GM23338 (cell line): ENCODE data around the gene USP33. TPM values are rescaled to one million over a fixed set of nuclear protein-coding genes. Genes with fewer than 3 reads are reported as not detected.

Experiments
- ATAC-seq: fragments of 200-7000 bp; cut with Tn5 transposase; 3 replicates; pipeline ENCODE4 v1.9.1; 2020
- DNase-seq: peaks from one replicate; pipeline ENCODE4 v3.0.0-alpha.2; 2015; ENCODE audit warnings: low spot score
- H2AFZ ChIP-seq: fragments of 200-600 bp; sonication (generic); 2 replicates; pipeline ENCODE4 v1.8.0; 2016; ENCODE audit warnings: antibody characterized with exemption, mild to moderate bottlenecking, moderate library complexity
- H3F3A ChIP-seq: fragments of 200-600 bp; sonication (generic); replicated peaks from 2 replicates; pipeline ENCODE4 v1.8.0; 2017; ENCODE audit warnings: antibody characterized with exemption, mixed run types, low read depth
- H3K27ac ChIP-seq: fragments of 200-600 bp; sonication (generic); 2 replicates; pipeline ENCODE4 v1.6.1; 2016; ENCODE audit warnings: low read depth
- H3K27me3 ChIP-seq: fragments of 200-600 bp; sonication (generic); 2 replicates; pipeline ENCODE4 v1.8.0; 2016; ENCODE audit warnings: mild to moderate bottlenecking, mixed run types, moderate library complexity; ENCODE audit not compliant: insufficient read depth
- H3K36me3 ChIP-seq: fragments of 200-600 bp; sonication (generic); 2 replicates; pipeline ENCODE4 v1.8.0; 2016; ENCODE audit warnings: mild to moderate bottlenecking; ENCODE audit not compliant: insufficient read depth
- H3K4me1 ChIP-seq: fragments of 200-600 bp; sonication (generic); 2 replicates; pipeline ENCODE4 v1.8.0; 2016; ENCODE audit warnings: mild to moderate bottlenecking, moderate library complexity; ENCODE audit not compliant: insufficient read depth
- H3K4me2 ChIP-seq: fragments of 200-600 bp; sonication (generic); 2 replicates; pipeline ENCODE4 v1.7.1; 2017; ENCODE audit warnings: mixed run types
- H3K4me3 ChIP-seq: fragments of 200-600 bp; sonication (generic); 2 replicates; pipeline ENCODE4 v1.6.1; 2016; ENCODE audit warnings: mixed run types
- H3K79me2 ChIP-seq: fragments of 200-600 bp; sonication (generic); replicated peaks from 2 replicates; pipeline ENCODE4 v1.8.0; 2017; ENCODE audit warnings: mild to moderate bottlenecking; ENCODE audit not compliant: insufficient read depth
- H3K9me2 ChIP-seq: fragments of 200-600 bp; sonication (generic); 2 replicates; pipeline ENCODE4 v1.8.0; 2017; ENCODE audit not compliant: insufficient read depth
- H4K20me1 ChIP-seq: fragments of 200-600 bp; sonication (generic); replicated peaks from 2 replicates; pipeline ENCODE4 v1.8.0; 2017; ENCODE audit warnings: mild to moderate bottlenecking; ENCODE audit not compliant: insufficient read depth
- H3K27ac Mint-ChIP-seq: 2 replicates; pipeline ENCODE4 v1.8.0; 2020; ENCODE audit warnings: inconsistent platforms, mild to moderate bottlenecking, moderate library complexity, mixed read lengths
- H3K27me3 Mint-ChIP-seq: 3 replicates; pipeline ENCODE4 v1.8.0; 2022; ENCODE audit warnings: low read depth, mild to moderate bottlenecking, moderate library complexity, mixed read lengths, inconsistent platforms; ENCODE audit not compliant: insufficient read depth, poor library complexity
- H3K36me3 Mint-ChIP-seq: 3 replicates; pipeline ENCODE4 v1.8.0; 2021; ENCODE audit warnings: low read depth, mild to moderate bottlenecking, inconsistent platforms, moderate library complexity, mixed read lengths
- H3K4me1 Mint-ChIP-seq: 3 replicates; pipeline ENCODE4 v1.8.0; 2020; ENCODE audit warnings: mild to moderate bottlenecking, inconsistent platforms, mixed read lengths
- H3K4me3 Mint-ChIP-seq: 3 replicates; pipeline ENCODE4 v1.8.0; 2021; ENCODE audit warnings: moderate library complexity, mild to moderate bottlenecking, inconsistent platforms, mixed read lengths
- H3K9me3 Mint-ChIP-seq: 3 replicates; pipeline ENCODE4 v1.8.0; 2020; ENCODE audit warnings: moderate library complexity, mild to moderate bottlenecking, inconsistent platforms, mixed read lengths
- CTCF ChIP-seq, 2 experiments: fragments of 200-600 bp in 1 of 2; sonication (generic) in 1 of 2; conservative IDR thresholded peaks; 2 replicates each; pipeline versions ENCODE4 v1.5.1 to v1.6.1; 2016 to 2017; ENCODE audit warnings: antibody characterized with exemption in 2 of 2, low read depth in 2 of 2, mild to moderate bottlenecking in 2 of 2, moderate library complexity in 1 of 2
- ETS1 ChIP-seq: IDR thresholded peaks from 2 replicates; pipeline ENCODE4 v1.6.1; 2016; ENCODE audit warnings: antibody characterized with exemption
- EZH2phosphoT487 ChIP-seq: fragments of 200-600 bp; sonication (generic); IDR thresholded peaks from one replicate; pipeline ENCODE4 v1.8.1; 2018; ENCODE audit warnings: antibody characterized with exemption; ENCODE audit not compliant: unreplicated experiment
- JUNB ChIP-seq: IDR thresholded peaks from one replicate; pipeline ENCODE4 v1.6.1; 2016; ENCODE audit warnings: antibody characterized with exemption; ENCODE audit not compliant: unreplicated experiment
- REST ChIP-seq: IDR thresholded peaks from one replicate; pipeline ENCODE4 v1.6.1; 2018; ENCODE audit warnings: antibody characterized with exemption; ENCODE audit not compliant: unreplicated experiment
- ZNF114 ChIP-seq: fragments of 250-450 bp; sonication (Bioruptor Pico); IDR thresholded peaks from 2 replicates; pipeline ENCODE4 v1.5.0; 2020; ENCODE audit warnings: mild to moderate bottlenecking, moderate library complexity
- ZNF331 ChIP-seq: fragments of 250-450 bp; sonication (Bioruptor Pico); IDR thresholded peaks from 2 replicates; pipeline ENCODE4 v1.5.0; 2020; ENCODE audit warnings: low read depth, mild to moderate bottlenecking, moderate library complexity
- ZNF462 ChIP-seq: fragments of 250-450 bp; sonication (Bioruptor Pico); IDR thresholded peaks from 2 replicates; pipeline ENCODE4 v1.5.0; 2020; ENCODE audit warnings: mild to moderate bottlenecking, moderate library complexity
- polyA plus RNA-seq: library from polyadenylated mRNA; unstranded; fragments of >200 nt; fragmentation: Nextera tagmentation; extraction: Ambion mirVana; gene quantifications from 2 replicates; pipeline ENCODE4 v1.2.1, GENCODE V29; 2016
- total RNA-seq: library from RNA; depleted of rRNA; stranded (reverse); fragments of >200 nt; shearing (Covaris generic); gene quantifications from 2 replicates; pipeline ENCODE4 v1.2.3, GENCODE V29; 2014

Gene USP33
- total and polyA plus RNA-seq, 2 experiments from 2014 or later: 42.4 to 63.9 TPM

- no peaks in the 10 kb centered on the region for H3K9me3 Mint-ChIP-seq
- H3K27ac ChIP-seq: no peak overlapping the region
Observed at GRCh38 chr1:77716065-77716464, 43.6 kb downstream of the USP33 start.

More at GRCh38 chr1:77716065-77716464, 43.6 kb downstream of the USP33 start:
- no peaks in the 10 kb centered on the region for H4K20me1 ChIP-seq
- no peak overlapping the region for H3K4me3 ChIP-seq
- H3K4me2 ChIP-seq: no peak overlapping the region
- H3K79me2 ChIP-seq: no peaks in the 10 kb centered on the region
- no peak overlapping the region for H2AFZ ChIP-seq
- Mint-ChIP-seq H3K4me3 (no peak overlapping the region), H3K4me1 (no peaks in the 10 kb centered on the region), H3K27ac (no peak overlapping the region), H3K36me3 (peaks cover 44% of the 10 kb centered on the region), H3K27me3 (no peaks in the 10 kb centered on the region)
- no peaks in the 10 kb centered on the region for H3K9me2 ChIP-seq
- no peaks in the 10 kb centered on the region for H3F3A ChIP-seq
- no peak for ATAC-seq
- DNase-seq: no peak
- no peaks in the 10 kb centered on the region for H3K27me3 ChIP-seq
- H3K36me3 ChIP-seq: peaks cover 22% of the 10 kb centered on the region; the same call in 1 of the 2 replicates
- H3K4me1 ChIP-seq: no peaks in the 10 kb centered on the region
- TF ChIP-seq ZNF462: no peak
- TF ChIP-seq JUNB: no peak
- no peak for TF ChIP-seq EZH2phosphoT487
- TF ChIP-seq REST: no peak
- TF ChIP-seq CTCF (conservative IDR thresholded peaks at IDR 0.05; ENCODE audit: low read depth in 2 of 2): no peak
- no peak for TF ChIP-seq ZNF331 (CRISPR knock-in tag)
- no peak for TF ChIP-seq ZNF114 (CRISPR knock-in tag)
- no peak for TF ChIP-seq ETS1
